WTC11 (cell line): ENCODE results near the gene MGAT4C.

Experiments used
- ATF1 ChIP-seq: sonication (generic); formaldehyde crosslinking; IDR thresholded peaks from 2 replicates; pipeline ENCODE4 v1.8.1; 2023; ENCODE audit warnings: mild to moderate bottlenecking, moderate library complexity, missing genetic modification reagents
- TF ChIP-seq, protein P1 (sequence below): sonication (generic); formaldehyde crosslinking; IDR thresholded peaks from 2 replicates; pipeline ENCODE4 v1.8.0; 2022; ENCODE audit warnings: mild to moderate bottlenecking, missing genetic modification reagents

DNA sequence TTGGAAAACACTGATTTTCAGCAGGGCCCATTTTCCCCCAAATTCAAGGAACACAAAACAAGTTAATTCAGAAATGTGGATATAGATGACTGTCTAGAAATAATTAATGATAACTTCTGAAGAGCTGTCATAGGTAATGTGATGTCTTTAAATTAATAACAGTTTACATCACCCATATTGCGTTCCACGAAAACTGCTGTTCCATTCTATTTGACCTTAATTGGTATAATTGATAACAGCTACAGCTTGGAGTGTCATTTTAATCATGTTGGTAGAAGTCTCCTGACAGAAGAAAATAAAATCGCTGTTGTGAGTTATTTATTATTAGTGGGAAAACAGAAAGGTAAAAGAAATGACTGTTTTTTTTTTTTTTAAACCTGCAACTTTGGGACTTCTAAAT is 36.3 kb upstream of the MGAT4C start:
- TF ChIP-seq ATF1 (CRISPR knock-in tag), result no peak
- TF ChIP-seq, protein P1, sequence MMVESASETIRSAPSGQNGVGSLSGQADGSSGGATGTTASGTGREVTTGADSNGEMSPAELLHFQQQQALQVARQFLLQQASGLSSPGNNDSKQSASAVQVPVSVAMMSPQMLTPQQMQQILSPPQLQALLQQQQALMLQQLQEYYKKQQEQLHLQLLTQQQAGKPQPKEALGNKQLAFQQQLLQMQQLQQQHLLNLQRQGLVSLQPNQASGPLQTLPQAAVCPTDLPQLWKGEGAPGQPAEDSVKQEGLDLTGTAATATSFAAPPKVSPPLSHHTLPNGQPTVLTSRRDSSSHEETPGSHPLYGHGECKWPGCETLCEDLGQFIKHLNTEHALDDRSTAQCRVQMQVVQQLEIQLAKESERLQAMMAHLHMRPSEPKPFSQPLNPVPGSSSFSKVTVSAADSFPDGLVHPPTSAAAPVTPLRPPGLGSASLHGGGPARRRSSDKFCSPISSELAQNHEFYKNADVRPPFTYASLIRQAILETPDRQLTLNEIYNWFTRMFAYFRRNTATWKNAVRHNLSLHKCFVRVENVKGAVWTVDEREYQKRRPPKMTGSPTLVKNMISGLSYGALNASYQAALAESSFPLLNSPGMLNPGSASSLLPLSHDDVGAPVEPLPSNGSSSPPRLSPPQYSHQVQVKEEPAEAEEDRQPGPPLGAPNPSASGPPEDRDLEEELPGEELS (CRISPR knock-in tag), result no peak
